ENCODE data around the gene DYSF. TPM values are rescaled to one million over a fixed set of nuclear protein-coding genes. Genes with fewer than 3 reads are reported as not detected.

Gene DYSF
- total and polyA plus RNA-seq, 5 donors, result 36.7 to 49.4 (median 42.1) TPM

GRCh38 chr2:71609029-71609428 is 155.7 kb downstream of the DYSF start:
- WGBS, result 56% methylated on average over 1 of the region's 1 CpG
- intact Hi-C loops (cut with DNase I), result loop anchor here in 2 of 4 donors (10.0 kb wide), 3 partner anchors 64 to 536 kb away; partner anchors contain the start of gene CYP26B1 (in 1 of the 2)
- DNase-seq (no peak), ATAC-seq (no peak)
- no peaks in the 10 kb centered on the region for H3K9me3 ChIP-seq (ENCODE audit: control insufficient read depth, low read length)
- no peaks in the 10 kb centered on the region for H3K27me3 ChIP-seq (ENCODE audit: control insufficient read depth, insufficient read depth)
- no peak overlapping the region for H3K4me3 ChIP-seq (ENCODE audit: low read length)
- H3K4me1 ChIP-seq (ENCODE audit: control insufficient read depth, insufficient read depth, low read length), result peaks cover 12% of the 10 kb centered on the region
- no peak overlapping the region for H3K27ac ChIP-seq (ENCODE audit: low read length)

GRCh38 chr2:71609441-71609840 is 156.1 kb downstream of the DYSF start:
- intact Hi-C loops (cut with DNase I), result loop anchor here in 2 of 4 donors (10.0 kb wide), 3 partner anchors 65 to 535 kb away; partner anchors contain the start of gene CYP26B1 (in 1 of the 2)
- DNase-seq (no peak), ATAC-seq (no peak)
- Histone ChIP-seq H3K27ac (ENCODE audit: low read length) (no peak overlapping the region), H3K27me3 (ENCODE audit: control insufficient read depth, insufficient read depth) (no peaks in the 10 kb centered on the region), H3K4me1 (ENCODE audit: control insufficient read depth, insufficient read depth, low read length) (peaks cover 12% of the 10 kb centered on the region), H3K4me3 (ENCODE audit: low read length) (no peak overlapping the region), H3K9me3 (ENCODE audit: control insufficient read depth, low read length) (no peaks in the 10 kb centered on the region)
- 90% methylated on average over 5 of the region's 5 CpGs for WGBS

- Histone ChIP-seq H3K9me3 (ENCODE audit: control insufficient read depth, low read length) (no peaks in the 10 kb centered on the region), H3K4me3 (ENCODE audit: low read length) (no peak overlapping the region), H3K27me3 (ENCODE audit: control insufficient read depth, insufficient read depth) (no peaks in the 10 kb centered on the region), H3K4me1 (ENCODE audit: control insufficient read depth, insufficient read depth, low read length) (peaks cover 12% of the 10 kb centered on the region), H3K27ac (ENCODE audit: low read length) (no peak overlapping the region)
- ATAC-seq (no peak), DNase-seq (no peak)
- 78% methylated on average over 1 of the region's 1 CpG for WGBS
- intact Hi-C loops (cut with DNase I), result loop anchor here (10.0 kb wide), 3 partner anchors 65 to 535 kb away; partner anchors contain the start of gene CYP26B1 (in 1 of the 4)
These were observed 156.6 kb downstream of the DYSF start for GRCh38 chr2:71609958-71610357.

- Histone ChIP-seq H3K4me1 (ENCODE audit: control insufficient read depth, insufficient read depth, low read length) (peaks cover 18% of the 10 kb centered on the region), H3K27me3 (ENCODE audit: control insufficient read depth, insufficient read depth) (no peaks in the 10 kb centered on the region), H3K9me3 (ENCODE audit: control insufficient read depth, low read length) (no peaks in the 10 kb centered on the region), H3K4me3 (ENCODE audit: low read length) (no peak overlapping the region), H3K27ac (ENCODE audit: low read length) (no peak overlapping the region)
- DNase-seq (peak in 1 of 3 donors; percentile 18), ATAC-seq (no peak)
- intact Hi-C loops (cut with DNase I), result loop anchor here in 3 of 4 donors (10.0 kb wide), 1 partner anchor 184 kb away; no protein-coding TSS in a partner anchor
- 94% methylated on average over 7 of the region's 7 CpGs for WGBS
These were observed 157.3 kb downstream of the DYSF start for GRCh38 chr2:71610671-71611070.

- Histone ChIP-seq H3K27me3 (ENCODE audit: control insufficient read depth, insufficient read depth) (no peaks in the 10 kb centered on the region), H3K4me1 (ENCODE audit: control insufficient read depth, insufficient read depth, low read length) (peaks cover 22% of the 10 kb centered on the region), H3K4me3 (ENCODE audit: low read length) (no peak overlapping the region), H3K9me3 (ENCODE audit: control insufficient read depth, low read length) (no peaks in the 10 kb centered on the region), H3K27ac (ENCODE audit: low read length) (no peak overlapping the region)
- intact Hi-C loops (cut with DNase I), result loop anchor here in 3 of 4 donors (10.0 kb wide), 1 partner anchor 184 kb away; no protein-coding TSS in a partner anchor
- WGBS, result 90% methylated on average over 12 of the region's 12 CpGs
- DNase-seq (peak in 1 of 3 donors; percentile 24), ATAC-seq (no peak)
These were observed 157.9 kb downstream of the DYSF start for GRCh38 chr2:71611247-71611646.

GRCh38 chr2:71611781-71612527 is 158.6 kb downstream of the DYSF start:
- ATAC-seq (no peak), DNase-seq (peak in 1 of 3 donors; percentile 19)
- H3K4me3 ChIP-seq (ENCODE audit: low read length), result no peak overlapping the region
- no peak overlapping the region for H3K27ac ChIP-seq (ENCODE audit: low read length)
- intact Hi-C loops (cut with DNase I), result loop anchor here in 3 of 4 donors (10.0 kb wide), 1 partner anchor 183 kb away; no protein-coding TSS in a partner anchor
- no peaks in the 10 kb centered on the region for H3K27me3 ChIP-seq (ENCODE audit: control insufficient read depth, insufficient read depth)
- H3K9me3 ChIP-seq (ENCODE audit: control insufficient read depth, low read length), result no peaks in the 10 kb centered on the region
- H3K4me1 ChIP-seq (ENCODE audit: control insufficient read depth, insufficient read depth, low read length), result peaks cover 22% of the 10 kb centered on the region
- 98% methylated on average over 15 of the region's 15 CpGs for WGBS

GRCh38 chr2:71612581-71613402 is 159.4 kb downstream of the DYSF start:
- no peak for ATAC-seq
- intact Hi-C loops (cut with DNase I), result loop anchor here in 3 of 4 donors (10.0 kb wide), 1 partner anchor 182 kb away; no protein-coding TSS in a partner anchor
- H3K4me1 ChIP-seq (ENCODE audit: control insufficient read depth, insufficient read depth, low read length), result peaks cover 22% of the 10 kb centered on the region
- no peaks in the 10 kb centered on the region for H3K27me3 ChIP-seq (ENCODE audit: control insufficient read depth, insufficient read depth)
- 96% methylated on average over 17 of the region's 17 CpGs for WGBS
- DNase-seq, result peak in 1 of 3 donors; percentile 30
- H3K9me3 ChIP-seq (ENCODE audit: control insufficient read depth, low read length), result no peaks in the 10 kb centered on the region
- H3K27ac ChIP-seq (ENCODE audit: low read length), result no peak overlapping the region
- H3K4me3 ChIP-seq (ENCODE audit: low read length), result no peak overlapping the region

GRCh38 chr2:71613403-71613952 is 160.1 kb downstream of the DYSF start:
- no peak overlapping the region for H3K27ac ChIP-seq (ENCODE audit: low read length)
- no peaks in the 10 kb centered on the region for H3K9me3 ChIP-seq (ENCODE audit: control insufficient read depth, low read length)
- H3K4me1 ChIP-seq (ENCODE audit: control insufficient read depth, insufficient read depth, low read length), result peaks cover 22% of the 10 kb centered on the region
- ATAC-seq, result no peak
- WGBS, result 94% methylated on average over 3 of the region's 3 CpGs
- H3K27me3 ChIP-seq (ENCODE audit: control insufficient read depth, insufficient read depth), result no peaks in the 10 kb centered on the region
- no peak overlapping the region for H3K4me3 ChIP-seq (ENCODE audit: low read length)
- intact Hi-C loops (cut with DNase I), result loop anchor here in 3 of 4 donors (10.0 kb wide), 1 partner anchor 181 kb away; no protein-coding TSS in a partner anchor
- DNase-seq, result peak in 1 of 3 donors; percentile 12

GRCh38 chr2:71613953-71614925 is 160.9 kb downstream of the DYSF start:
- no peak for ATAC-seq
- Histone ChIP-seq H3K4me1 (ENCODE audit: control insufficient read depth, insufficient read depth, low read length) (peaks cover 22% of the 10 kb centered on the region), H3K4me3 (ENCODE audit: low read length) (no peak overlapping the region), H3K27me3 (ENCODE audit: control insufficient read depth, insufficient read depth) (no peaks in the 10 kb centered on the region), H3K9me3 (ENCODE audit: control insufficient read depth, low read length) (no peaks in the 10 kb centered on the region), H3K27ac (ENCODE audit: low read length) (peak overlapping the region; percentile 82)
- peak in 1 of 3 donors; percentile 41 for DNase-seq
- WGBS, result 81% methylated on average over 8 of the region's 8 CpGs
- intact Hi-C loops (cut with DNase I), result loop anchor here in 3 of 4 donors (10.0 kb wide), 1 partner anchor 181 kb away; no protein-coding TSS in a partner anchor

All from right cardiac atrium (tissue), 5 donors.